Small intestine (tissue), 7 donors: ENCODE data around the gene MAP2K2. TPM values are rescaled to one million over a fixed set of nuclear protein-coding genes. Genes with fewer than 3 reads are reported as not detected.

ENCODE experiments used
- DNase-seq, 2 donors: peaks; one replicate each; pipeline versions ENCODE4 v3.0.0 to v3.0.0-alpha.2; 2013
- FAIRE-seq: peaks from 2 replicates; lab custom pipeline; 2012; peaks lifted over from hg19 to GRCh38; lab: Jason Lieb, UNC
- H3K27ac ChIP-seq, 3 donors: one replicate each; pipeline ENCODE4 v1.5.1; 2013; ENCODE audit warnings: low read length in 2 of 3, mild to moderate bottlenecking in 2 of 3, control low read depth in 1 of 3, inconsistent platforms in 1 of 3, low read depth in 1 of 3, moderate library complexity in 1 of 3
- H3K27me3 ChIP-seq, 3 donors: one replicate each; pipeline ENCODE4 v1.6.1; 2013; ENCODE audit warnings: low read length in 3 of 3, inconsistent platforms in 1 of 3; ENCODE audit not compliant: control insufficient read depth in 3 of 3, insufficient read depth in 3 of 3
- H3K36me3 ChIP-seq, 3 donors: one replicate each; pipeline ENCODE4 v1.6.1; 2013; ENCODE audit warnings: low read length in 3 of 3, inconsistent platforms in 1 of 3, low read depth in 1 of 3, mild to moderate bottlenecking in 1 of 3, moderate library complexity in 1 of 3; ENCODE audit not compliant: control insufficient read depth in 3 of 3, insufficient read depth in 2 of 3
- H3K4me1 ChIP-seq, 3 donors: one replicate each; pipeline ENCODE4 v1.6.1; 2013; ENCODE audit warnings: low read length in 2 of 3, inconsistent platforms in 1 of 3, low read depth in 1 of 3, mild to moderate bottlenecking in 1 of 3, moderate library complexity in 1 of 3; ENCODE audit not compliant: control insufficient read depth in 3 of 3, insufficient read depth in 2 of 3
- H3K4me3 ChIP-seq, 3 donors: one replicate each; pipeline ENCODE4 v1.5.1; 2013; ENCODE audit warnings: low read length in 3 of 3, control low read depth in 1 of 3, inconsistent platforms in 1 of 3, low read depth in 1 of 3, mild to moderate bottlenecking in 1 of 3, moderate library complexity in 1 of 3
- H3K9me3 ChIP-seq, 2 donors: one replicate each; pipeline ENCODE4 v1.6.1; 2013; ENCODE audit warnings: low read depth in 1 of 2, low read length in 1 of 2; ENCODE audit not compliant: control insufficient read depth in 2 of 2, insufficient read depth in 1 of 2
- WGBS, 3 donors: extraction: QIAGEN DNeasy Blood & Tissue Kit; methylation state at CpG; one replicate each; pipeline ENCODE4 v1.1.7; 2013; 5-methylcytosine and 5-hydroxymethylcytosine counted together
- polyA plus RNA-seq, 4 donors: library from polyadenylated mRNA; stranded (reverse) in 3 of 4; unstranded in 1 of 4; fragments of 200-250 nt in 3 of 4; fragments of 120-200 nt in 1 of 4; gene quantifications; one replicate each; pipeline versions ENCODE4 v1.2.1 to v1.2.3, GENCODE V29; 2013
- donor health status: healthy with polysubstance abuse.
- donor health status: control.
- donor health status: control.
- donor health status: Bipolar disorder and iron deficiency.
- donor health status: healthy.

Gene MAP2K2
- polyA plus RNA-seq, 4 donors, result 157 to 522 (median 388) TPM

GRCh38 chr19:4087787-4088679 is 35.9 kb downstream of the MAP2K2 start:
- peaks cover 3 to 53% (median 3%) of the 10 kb centered on the region in 3 donors for H3K36me3 ChIP-seq
- H3K9me3 ChIP-seq, result no peaks in the 10 kb centered on the region
- 75 to 82% (median 75%) methylated on average over 31 of the region's 31 CpGs for WGBS, 3 donors
- FAIRE-seq (no peak), DNase-seq (no peak)
- peaks cover 6 to 26% (median 10%) of the 10 kb centered on the region in 3 donors for H3K4me1 ChIP-seq
- no peaks in the 10 kb centered on the region for H3K27me3 ChIP-seq
- H3K4me3 ChIP-seq, result no peak overlapping the region
- peak overlapping the region in 2 of 3 donors; percentile 2 to 34 for H3K27ac ChIP-seq

- no peaks in the 10 kb centered on the region for H3K9me3 ChIP-seq
- H3K4me1 ChIP-seq, result peaks cover 6 to 26% (median 10%) of the 10 kb centered on the region in 3 donors
- no peak overlapping the region for H3K4me3 ChIP-seq
- FAIRE-seq (no peak), DNase-seq (peak; percentile 54 to 84)
- peaks cover 0 to 38% (median 0%) of the 10 kb centered on the region in 3 donors for H3K36me3 ChIP-seq
- no peaks in the 10 kb centered on the region for H3K27me3 ChIP-seq
- 21 to 48% (median 45%) methylated on average over 17 of the region's 17 CpGs for WGBS, 3 donors
- H3K27ac ChIP-seq, result peak overlapping the region; percentile 22 to 61 (median 45)
These were observed 37.5 kb downstream of the MAP2K2 start for GRCh38 chr19:4086411-4086867.

- H3K9me3 ChIP-seq, result no peaks in the 10 kb centered on the region
- FAIRE-seq (no peak), DNase-seq (no peak)
- peaks cover 6 to 26% (median 10%) of the 10 kb centered on the region in 3 donors for H3K4me1 ChIP-seq
- H3K4me3 ChIP-seq, result no peak overlapping the region
- no peaks in the 10 kb centered on the region for H3K27me3 ChIP-seq
- peak overlapping the region; percentile 79 to 89 (median 86) for H3K27ac ChIP-seq
- 55 to 69% (median 65%) methylated on average over 8 of the region's 8 CpGs for WGBS, 3 donors
- H3K36me3 ChIP-seq, result peaks cover 0 to 21% (median 0%) of the 10 kb centered on the region in 3 donors
These were observed 39.4 kb downstream of the MAP2K2 start for GRCh38 chr19:4084547-4084877.

GRCh38 chr19:4083677-4084546 is 40.0 kb downstream of the MAP2K2 start:
- H3K27ac ChIP-seq, result peak overlapping the region; percentile 79 to 89 (median 86)
- DNase-seq, result peak; percentile 57 to 84
- H3K9me3 ChIP-seq, result no peaks in the 10 kb centered on the region
- FAIRE-seq, result no peak
- H3K4me1 ChIP-seq, result peaks cover 6 to 26% (median 10%) of the 10 kb centered on the region in 3 donors
- H3K4me3 ChIP-seq, result peak overlapping the region in 2 of 3 donors; percentile 20 to 26
- WGBS, 3 donors, result 49 to 52% (median 51%) methylated on average over 24 to 28 of the region's 28 CpGs
- H3K27me3 ChIP-seq, result no peaks in the 10 kb centered on the region
- peaks cover 0 to 15% (median 0%) of the 10 kb centered on the region in 3 donors for H3K36me3 ChIP-seq

GRCh38 chr19:4082172-4082571 is 41.8 kb downstream of the MAP2K2 start:
- FAIRE-seq, result no peak
- WGBS, 3 donors, result 86 to 92% (median 86%) methylated on average over 9 of the region's 9 CpGs
- DNase-seq, result no peak

GRCh38 chr19:4081441-4082129 is 42.3 kb downstream of the MAP2K2 start:
- H3K9me3 ChIP-seq, result no peaks in the 10 kb centered on the region
- 17 to 31% (median 25%) methylated on average over 2 of the region's 2 CpGs for WGBS, 3 donors
- no peaks in the 10 kb centered on the region for H3K27me3 ChIP-seq
- peaks cover 6 to 27% (median 20%) of the 10 kb centered on the region in 3 donors for H3K4me1 ChIP-seq
- H3K36me3 ChIP-seq, result peaks cover 0 to 4% (median 0%) of the 10 kb centered on the region in 3 donors
- DNase-seq (no peak), FAIRE-seq (no peak)
- H3K4me3 ChIP-seq, result no peak overlapping the region
- no peak overlapping the region for H3K27ac ChIP-seq

More at GRCh38 chr19:4082172-4082571, 41.8 kb downstream of the MAP2K2 start:
- Histone ChIP-seq H3K4me3 (no peak overlapping the region), H3K4me1 (peaks cover 6 to 32% (median 20%) of the 10 kb centered on the region in 3 donors), H3K27me3 (no peaks in the 10 kb centered on the region), H3K36me3 (peaks cover 0 to 4% (median 0%) of the 10 kb centered on the region in 3 donors), H3K9me3 (no peaks in the 10 kb centered on the region), H3K27ac (no peak overlapping the region)

GRCh38 chr19:4080473-4080872 is 43.4 kb downstream of the MAP2K2 start:
- no peak for DNase-seq
- no peak overlapping the region for H3K4me3 ChIP-seq
- 75 to 84% (median 79%) methylated on average over 6 of the region's 6 CpGs for WGBS, 3 donors
- no peak for FAIRE-seq
- H3K27ac ChIP-seq, result no peak overlapping the region
- no peaks in the 10 kb centered on the region for H3K27me3 ChIP-seq
- H3K4me1 ChIP-seq, result peaks cover 6 to 22% (median 15%) of the 10 kb centered on the region in 3 donors
- no peaks in the 10 kb centered on the region for H3K9me3 ChIP-seq
- peaks cover 0 to 4% (median 0%) of the 10 kb centered on the region in 3 donors for H3K36me3 ChIP-seq
